GM12878 (cell line): ENCODE results near the gene RTN4RL1. TPM values are rescaled to one million over a fixed set of nuclear protein-coding genes. Genes with fewer than 3 reads are reported as not detected.

ENCODE experiments used
- ATAC-seq: fragments of 200-7000 bp; cut with Tn5 transposase; 3 replicates; pipeline ENCODE4 v1.9.1; 2020; ENCODE audit warnings: mild to moderate bottlenecking, moderate library complexity
- BruUV-seq: library from RNA; stranded (reverse); fragments of 400-500 nt; replicated peaks from 2 replicates; lab custom pipeline; 2021; lab: Mats Ljungman, UMichigan
- CTCF ChIA-PET: fragments of 300-600 bp; sonication (Branson Sonifier 250); formaldehyde crosslinking; extraction: SDS; loops from one replicate; lab custom pipeline; 2021; ENCODE audit warnings: inconsistent platforms; lab: Yijun Ruan, JAX
- POLR2A ChIA-PET: fragments of 350-600 bp; formaldehyde crosslinking; extraction: SDS; loops from one replicate; lab custom pipeline; 2021; ENCODE audit warnings: inconsistent platforms; lab: Charles Lee
- RAD21 ChIA-PET: fragments of 300-600 bp; sonication (Branson Sonifier 250); formaldehyde crosslinking; loops from one replicate; lab custom pipeline; 2023; ENCODE audit warnings: antibody characterized with exemption; ENCODE audit not compliant: unreplicated experiment; lab: Charles Lee
- SMC1A ChIA-PET: fragments of 300-600 bp; sonication (Branson Sonifier 250); formaldehyde crosslinking; loops from one replicate; lab custom pipeline; 2023; ENCODE audit not compliant: unreplicated experiment, uncharacterized antibody; lab: Charles Lee
- DNase-seq: peaks from one replicate; pipeline ENCODE4 v3.0.0-alpha.2; 2011; ENCODE audit warnings: low read depth, low spot score
- FAIRE-seq: peaks from 3 replicates; lab custom pipeline; 2011; peaks lifted over from hg19 to GRCh38; lab: Jason Lieb, UNC
- H2AFZ ChIP-seq: 2 replicates; pipeline ENCODE4 v1.6.0; 2011; ENCODE audit warnings: low read depth, low read length, control low read depth; ENCODE audit not compliant: control insufficient read depth
- H3K27ac ChIP-seq: 2 replicates; pipeline ENCODE4 v1.5.1; 2011; ENCODE audit warnings: control low read depth; ENCODE audit not compliant: control insufficient read depth, insufficient read depth
- H3K27me3 ChIP-seq, 2 experiments: replicated peaks in 1 of 2; 2 replicates each; pipeline versions ENCODE4 v1.6.0 to v1.6.1; 2011; ENCODE audit warnings: low read length in 1 of 2; ENCODE audit not compliant: control insufficient read depth in 2 of 2, insufficient read depth in 2 of 2
- H3K36me3 ChIP-seq, 2 experiments: 2 replicates each; pipeline ENCODE4 v1.5.1; 2011; ENCODE audit warnings: low read length in 1 of 2; ENCODE audit not compliant: control insufficient read depth in 2 of 2, insufficient read depth in 2 of 2
- H3K4me1 ChIP-seq: 2 replicates; pipeline ENCODE4 v1.6.1; 2011; ENCODE audit warnings: mild to moderate bottlenecking, low read length, moderate library complexity, mixed read lengths; ENCODE audit not compliant: control insufficient read depth, insufficient read depth
- H3K4me2 ChIP-seq: 2 replicates; pipeline ENCODE4 v1.6.0; 2011; ENCODE audit warnings: control low read depth; ENCODE audit not compliant: control insufficient read depth, insufficient read depth
- H3K4me3 ChIP-seq: fragments of 200-600 bp; sonication (generic); 2 replicates; pipeline ENCODE4 v1.5.1; 2016
- H3K79me2 ChIP-seq: 2 replicates; pipeline ENCODE4 v1.6.0; 2011; ENCODE audit warnings: low read length; ENCODE audit not compliant: control insufficient read depth, insufficient read depth
- H3K9ac ChIP-seq: 2 replicates; pipeline ENCODE4 v1.8.0; 2011; ENCODE audit warnings: low read length, control low read depth, mixed read lengths; ENCODE audit not compliant: control insufficient read depth, insufficient read depth
- H3K9me3 ChIP-seq: replicated peaks from 3 replicates; pipeline ENCODE4 v1.5.1; 2011; ENCODE audit warnings: mild to moderate bottlenecking, low read length; ENCODE audit not compliant: control insufficient read depth, insufficient read depth
- H4K20me1 ChIP-seq: 2 replicates; pipeline ENCODE4 v1.6.0; 2011; ENCODE audit not compliant: control insufficient read depth, insufficient read depth
- BCLAF1 ChIP-seq: fragments of 450-650 bp; IDR thresholded peaks from 2 replicates; pipeline ENCODE4 v1.6.1; 2017; ENCODE audit warnings: antibody characterized with exemption, mild to moderate bottlenecking, moderate library complexity
- FOXK2 ChIP-seq: fragments of 450-650 bp; IDR thresholded peaks from 2 replicates; pipeline ENCODE4 v1.6.1; 2017; ENCODE audit warnings: mild to moderate bottlenecking, moderate library complexity
- IRF5 ChIP-seq: fragments of 450-650 bp; IDR thresholded peaks from 2 replicates; pipeline ENCODE4 v1.6.1; 2017; ENCODE audit warnings: borderline replicate concordance
- MTA2 ChIP-seq: fragments of 450-650 bp; IDR thresholded peaks from 2 replicates; pipeline ENCODE4 v1.6.1; 2016; ENCODE audit warnings: low read depth, mild to moderate bottlenecking, moderate library complexity
- NR2C2 ChIP-seq: IDR thresholded peaks from 2 replicates; pipeline ENCODE4 v1.6.1; 2011; ENCODE audit warnings: borderline replicate concordance, low read depth; ENCODE audit not compliant: control insufficient read depth, insufficient read length
- RB1 ChIP-seq: fragments of 450-650 bp; formaldehyde crosslinking; IDR thresholded peaks from 2 replicates; pipeline ENCODE4 v1.6.1; 2017; ENCODE audit warnings: mild to moderate bottlenecking, borderline replicate concordance
- RELA ChIP-seq: fragments of 450-650 bp; IDR thresholded peaks from 2 replicates; pipeline ENCODE4 v1.8.0; 2014; ENCODE audit warnings: borderline replicate concordance; ENCODE audit not compliant: partially characterized antibody
- RFX5 ChIP-seq: IDR thresholded peaks from 2 replicates; pipeline ENCODE4 v1.6.1; 2011; ENCODE audit warnings: low read depth, low read length, improper control_type of control experiment
- YY1 ChIP-seq: IDR thresholded peaks from 2 replicates; pipeline ENCODE4 v1.6.1; 2011; ENCODE audit warnings: low read depth, mild to moderate bottlenecking, low read length
- WGBS: methylation state at CpG from one replicate; pipeline ENCODE4 v1.1.6; 2016; ENCODE audit warnings: low lambda C conversion rate; ENCODE audit not compliant: insufficient replicate concordance, insufficient coverage; ENCODE audit errors: missing lambda C conversion rate; 5-methylcytosine and 5-hydroxymethylcytosine counted together
- in situ Hi-C: fragments of 300-500 bp; cut with MboI; formaldehyde crosslinking; loops from 9 replicates; pipeline ENCODE4 v1.14.3; 2018; ENCODE audit warnings: mixed read lengths
- intact Hi-C: fragments of 100-400 bp; cut with micrococcal nuclease; formaldehyde crosslinking; loops from one replicate; pipeline ENCODE4 v1.14.2; 2022; ENCODE audit not compliant: unreplicated experiment
- polyA plus RNA-seq, 11 experiments: library from polyadenylated mRNA; depleted of rRNA in 4 of 11; unstranded in 6 of 11; stranded (reverse) in 5 of 11; fragments of >200 nt; fragmentation: Nextera tagmentation in 4 of 11; fragmentation: Illumina TruSeq in 1 of 11; extraction: Ambion mirVana in 4 of 11; extraction: Trizol in 1 of 11; gene quantifications; 1 replicate in 1 of 11; 2 replicates in 10 of 11; pipeline versions ENCODE4 v1.2.1 to v1.2.3, GENCODE V29; 2011 to 2016; ENCODE audit warnings: inconsistent platforms in 2 of 11, missing spikeins in 2 of 11, low read depth in 1 of 11
- total RNA-seq, 4 experiments: library from RNA; depleted of rRNA in 3 of 4; stranded (reverse); fragments of >200 nt in 3 of 4; fragmentation: Illumina TruSeq in 1 of 4; extraction: Trizol in 1 of 4; gene quantifications; 2 replicates each; pipeline versions ENCODE4 v1.2.1 to v1.2.3, GENCODE V29; 2013 to 2021
- TF ChIP-seq, protein P1 (sequence below): fragments of 450-650 bp; IDR thresholded peaks from 2 replicates; pipeline ENCODE4 v1.6.1; 2016; ENCODE audit warnings: mild to moderate bottlenecking

The RTN4RL1 gene
- total and polyA plus RNA-seq, 10 of the 15 experiments (the other 5 are each of a cell fraction or from before 2014, with no cell fraction given), result 0.08 to 0.11 (median 0.10) TPM; not detected in 7

GRCh38 chr17:1957037-1957436 lies 68.1 kb downstream of the RTN4RL1 start:
- no peak for TF ChIP-seq FOXK2
- TF ChIP-seq NR2C2, result no peak
- TF ChIP-seq RFX5, result no peak
- TF ChIP-seq, protein P1, sequence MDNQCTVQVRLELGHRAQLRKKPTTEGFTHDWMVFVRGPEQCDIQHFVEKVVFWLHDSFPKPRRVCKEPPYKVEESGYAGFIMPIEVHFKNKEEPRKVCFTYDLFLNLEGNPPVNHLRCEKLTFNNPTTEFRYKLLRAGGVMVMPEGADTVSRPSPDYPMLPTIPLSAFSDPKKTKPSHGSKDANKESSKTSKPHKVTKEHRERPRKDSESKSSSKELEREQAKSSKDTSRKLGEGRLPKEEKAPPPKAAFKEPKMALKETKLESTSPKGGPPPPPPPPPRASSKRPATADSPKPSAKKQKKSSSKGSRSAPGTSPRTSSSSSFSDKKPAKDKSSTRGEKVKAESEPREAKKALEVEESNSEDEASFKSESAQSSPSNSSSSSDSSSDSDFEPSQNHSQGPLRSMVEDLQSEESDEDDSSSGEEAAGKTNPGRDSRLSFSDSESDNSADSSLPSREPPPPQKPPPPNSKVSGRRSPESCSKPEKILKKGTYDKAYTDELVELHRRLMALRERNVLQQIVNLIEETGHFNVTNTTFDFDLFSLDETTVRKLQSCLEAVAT, result no peak
- no peak for TF ChIP-seq MTA2
- no peak overlapping the region for H2AFZ ChIP-seq
- no peak overlapping the region for H3K4me2 ChIP-seq
- ChIA-PET SMC1A (no interaction called here), POLR2A (no interaction called here), CTCF (interaction anchor here (0.6 kb wide), 1 partner anchor 145 kb away, joined by 3 read pairs; no protein-coding TSS in a partner anchor), RAD21 (no interaction called here)
- WGBS, result 26% methylated on average over 6 of the region's 6 CpGs
- ATAC-seq (no peak), FAIRE-seq (no peak), DNase-seq (no peak)
- in situ Hi-C loops (no loop called here), intact Hi-C loops (no loop called here)
- H3K36me3 ChIP-seq, result no peaks in the 10 kb centered on the region
- H3K27ac ChIP-seq, result no peak overlapping the region
- H3K27me3 ChIP-seq, result no peaks in the 10 kb centered on the region
- no TSS peak for BruUV-seq
- H3K9me3 ChIP-seq, result no peaks in the 10 kb centered on the region
- H3K4me3 ChIP-seq, result no peak overlapping the region
- H4K20me1 ChIP-seq, result no peaks in the 10 kb centered on the region
- H3K9ac ChIP-seq, result no peak overlapping the region
- H3K79me2 ChIP-seq, result no peaks in the 10 kb centered on the region
- no peaks in the 10 kb centered on the region for H3K4me1 ChIP-seq

- Histone ChIP-seq H4K20me1 (no peaks in the 10 kb centered on the region), H2AFZ (no peak overlapping the region), H3K36me3 (no peaks in the 10 kb centered on the region), H3K4me3 (no peak overlapping the region), H3K79me2 (no peaks in the 10 kb centered on the region), H3K9ac (no peak overlapping the region), H3K4me2 (no peak overlapping the region), H3K27me3 (no peaks in the 10 kb centered on the region), H3K9me3 (no peaks in the 10 kb centered on the region), H3K27ac (no peak overlapping the region), H3K4me1 (no peaks in the 10 kb centered on the region)
- POLR2A ChIA-PET, result interaction anchor here (0.6 kb wide), 2 partner anchors 213 to 272 kb away, joined by 3 to 7 read pairs; partner anchors contain the start of gene SERPINF2
- 70% methylated on average over 13 of the region's 13 CpGs for WGBS
- no peak for FAIRE-seq
- SMC1A ChIA-PET, result no interaction called here
- DNase-seq, result no peak
- CTCF ChIA-PET, result no interaction called here
- no peak for ATAC-seq
- intact Hi-C loops, result no loop called here
- no TSS peak for BruUV-seq
- in situ Hi-C loops, result no loop called here
- RAD21 ChIA-PET, result no interaction called here
- no peak for TF ChIP-seq YY1
- TF ChIP-seq IRF5, result no peak
- TF ChIP-seq RB1, result no peak
- TF ChIP-seq BCLAF1, result no peak
- TF ChIP-seq RELA, result no peak
Observed at GRCh38 chr17:1956134-1956533, 69.0 kb downstream of the RTN4RL1 start.
